Uterus (tissue), 4 donors: ENCODE results near the gene RGS8. TPM values are rescaled to one million over a fixed set of nuclear protein-coding genes. Genes with fewer than 3 reads are reported as not detected.

Source experiments
- DNase-seq, 2 donors: peaks; one replicate each; pipeline ENCODE4 v3.0.0-alpha.2; 2019 to 2020
- H3K27ac ChIP-seq, 2 donors: fragments of 200-600 bp; sonication (generic); 1 replicate in 1 of 2; 2 replicates in 1 of 2; pipeline ENCODE4 v1.5.1; 2016 to 2018
- H3K27me3 ChIP-seq, 2 donors: fragments of 200-600 bp; sonication (generic); one replicate each; pipeline ENCODE4 v1.5.1; 2018 to 2019; ENCODE audit warnings: control low read depth in 1 of 2
- H3K36me3 ChIP-seq, 2 donors: fragments of 200-600 bp; sonication (generic); one replicate each; pipeline ENCODE4 v1.5.1; 2019; ENCODE audit warnings: control low read depth in 1 of 2
- H3K4me1 ChIP-seq, 2 donors: fragments of 200-600 bp; sonication (generic); one replicate each; pipeline ENCODE4 v1.5.1; 2018 to 2019; ENCODE audit warnings: control low read depth in 1 of 2
- H3K4me3 ChIP-seq, 2 donors: fragments of 200-600 bp; sonication (generic); 1 replicate in 1 of 2; 2 replicates in 1 of 2; pipeline ENCODE4 v1.5.1; 2018 to 2019; ENCODE audit warnings: mild to moderate bottlenecking in 1 of 2
- H3K9me3 ChIP-seq, 2 donors: fragments of 200-600 bp; sonication (generic); one replicate each; pipeline ENCODE4 v1.5.1; 2019; ENCODE audit warnings: control low read depth in 1 of 2
- POLR2A ChIP-seq, 2 donors: fragments of 450-650 bp; IDR thresholded peaks; one replicate each; pipeline ENCODE4 v1.6.1; 2016; ENCODE audit warnings: antibody characterized with exemption in 2 of 2, mild to moderate bottlenecking in 1 of 2, moderate library complexity in 1 of 2
- intact Hi-C: fragments of 100-400 bp; cut with DNase I; formaldehyde crosslinking; loops from one replicate; pipeline ENCODE4 v1.15.1; 2023; ENCODE audit warnings: low total_unique reads
- total RNA-seq, 4 donors: library from RNA; depleted of rRNA in 3 of 4; stranded (reverse); fragments of >200 nt in 3 of 4; gene quantifications; one replicate each; pipeline versions ENCODE4 v1.1.0 to v1.2.4, GENCODE V29; 2014 to 2023
- TF ChIP-seq, protein P1 (sequence below), 4 experiments: fragments of 200-600 bp in 2 of 4; fragments of 450-650 bp in 2 of 4; sonication (generic) in 2 of 4; IDR thresholded peaks; one replicate each; pipeline ENCODE4 v1.5.1; 2016 to 2019; ENCODE audit warnings: antibody characterized with exemption in 4 of 4, mild to moderate bottlenecking in 2 of 4, moderate library complexity in 1 of 4
- donor health status: DM: yes; HTN: yes; CAD: no.

RGS8 gene
- total RNA-seq, 4 donors from 2014 or later = not detected

DNA sequence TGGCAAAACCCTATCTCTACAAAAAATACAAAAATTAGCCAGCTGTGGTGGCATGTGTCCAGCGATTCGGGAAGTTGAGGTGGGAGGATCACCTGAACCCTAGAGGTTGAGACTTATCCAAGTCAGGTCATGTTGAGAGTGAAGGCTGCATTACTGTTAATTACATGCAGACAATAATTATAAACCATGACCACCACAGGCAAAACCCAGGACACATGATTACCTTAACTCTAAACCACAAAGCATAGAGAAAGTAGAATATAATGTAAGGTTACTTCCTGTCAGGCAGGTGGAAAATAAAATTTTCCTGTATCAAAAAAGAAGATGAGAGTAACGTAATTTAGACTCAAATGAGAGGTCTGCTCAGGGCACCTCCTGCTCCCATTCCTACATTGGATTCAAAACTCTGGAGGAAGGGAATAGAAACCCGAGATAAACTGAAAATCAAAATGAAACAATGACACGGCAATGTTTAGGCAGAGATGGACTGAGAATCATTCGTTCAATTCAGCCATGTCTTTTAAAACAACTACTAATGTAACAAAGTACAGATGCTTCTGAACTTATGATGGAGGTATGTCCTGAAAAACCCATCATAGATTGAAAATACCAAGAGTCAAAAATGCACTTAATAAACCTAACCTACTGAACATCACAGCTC is 33.6 kb downstream of the RGS8 start:
- TF ChIP-seq, protein P1, sequence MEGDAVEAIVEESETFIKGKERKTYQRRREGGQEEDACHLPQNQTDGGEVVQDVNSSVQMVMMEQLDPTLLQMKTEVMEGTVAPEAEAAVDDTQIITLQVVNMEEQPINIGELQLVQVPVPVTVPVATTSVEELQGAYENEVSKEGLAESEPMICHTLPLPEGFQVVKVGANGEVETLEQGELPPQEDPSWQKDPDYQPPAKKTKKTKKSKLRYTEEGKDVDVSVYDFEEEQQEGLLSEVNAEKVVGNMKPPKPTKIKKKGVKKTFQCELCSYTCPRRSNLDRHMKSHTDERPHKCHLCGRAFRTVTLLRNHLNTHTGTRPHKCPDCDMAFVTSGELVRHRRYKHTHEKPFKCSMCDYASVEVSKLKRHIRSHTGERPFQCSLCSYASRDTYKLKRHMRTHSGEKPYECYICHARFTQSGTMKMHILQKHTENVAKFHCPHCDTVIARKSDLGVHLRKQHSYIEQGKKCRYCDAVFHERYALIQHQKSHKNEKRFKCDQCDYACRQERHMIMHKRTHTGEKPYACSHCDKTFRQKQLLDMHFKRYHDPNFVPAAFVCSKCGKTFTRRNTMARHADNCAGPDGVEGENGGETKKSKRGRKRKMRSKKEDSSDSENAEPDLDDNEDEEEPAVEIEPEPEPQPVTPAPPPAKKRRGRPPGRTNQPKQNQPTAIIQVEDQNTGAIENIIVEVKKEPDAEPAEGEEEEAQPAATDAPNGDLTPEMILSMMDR (IDR thresholded peaks at IDR 0.05) = no peak
- no peak for TF ChIP-seq POLR2A (IDR thresholded peaks at IDR 0.05)
- intact Hi-C loops = no loop called here
- Histone ChIP-seq H3K4me3 (no peak overlapping the region), H3K27ac (no peak overlapping the region), H3K9me3 (no peaks in the 10 kb centered on the region), H3K36me3 (no peaks in the 10 kb centered on the region), H3K27me3 (no peaks in the 10 kb centered on the region), H3K4me1 (no peaks in the 10 kb centered on the region)
- DNase-seq = no peak

DNA sequence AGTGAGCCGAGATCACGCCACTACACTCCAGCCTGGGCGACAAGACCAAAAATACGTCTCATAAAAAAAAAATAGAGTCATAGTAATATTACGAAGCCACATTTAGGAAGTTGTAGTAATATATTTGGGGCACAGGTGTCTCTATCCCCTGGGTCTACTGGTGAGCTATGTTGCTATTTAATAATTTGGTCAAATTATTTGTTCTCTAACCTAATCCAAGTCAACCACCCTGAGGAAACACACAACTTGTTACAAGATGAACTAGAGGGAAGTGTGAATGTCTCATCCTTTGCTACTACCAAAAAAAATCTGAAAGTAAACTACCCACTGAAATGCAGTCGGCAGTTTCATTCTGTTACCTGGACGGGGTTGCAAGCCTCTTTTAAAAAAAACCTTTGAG is 35.3 kb downstream of the RGS8 start:
- DNase-seq = no peak
- TF ChIP-seq, protein P1 (IDR thresholded peaks at IDR 0.05) = no peak
- no peak for TF ChIP-seq POLR2A (IDR thresholded peaks at IDR 0.05)
- no peak overlapping the region for H3K4me3 ChIP-seq
- H3K27me3 ChIP-seq = no peaks in the 10 kb centered on the region
- no peaks in the 10 kb centered on the region for H3K36me3 ChIP-seq
- H3K4me1 ChIP-seq = no peaks in the 10 kb centered on the region
- intact Hi-C loops = no loop called here
- no peak overlapping the region for H3K27ac ChIP-seq
- no peaks in the 10 kb centered on the region for H3K9me3 ChIP-seq

DNA sequence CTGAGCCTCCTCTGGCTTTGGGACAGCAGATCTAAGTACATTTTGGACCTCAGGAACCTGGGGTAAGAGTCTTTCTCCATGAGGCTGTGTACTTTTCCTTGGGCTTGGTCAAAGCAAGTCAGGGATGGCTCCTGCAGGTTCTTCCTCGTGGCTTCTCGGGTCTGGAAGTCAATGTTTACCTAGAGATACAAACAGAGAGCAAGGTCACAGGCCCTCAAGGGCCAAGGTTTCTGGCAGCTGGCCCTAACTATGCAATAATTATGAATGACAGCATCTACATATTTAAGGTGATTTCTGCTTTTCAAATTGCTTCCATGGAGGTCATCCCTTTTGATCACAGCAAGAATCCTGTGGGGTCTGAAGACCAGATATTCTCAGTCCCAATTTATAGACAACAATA is 37.6 kb downstream of the RGS8 start:
- TF ChIP-seq POLR2A (IDR thresholded peaks at IDR 0.05) = no peak
- TF ChIP-seq, protein P1 (IDR thresholded peaks at IDR 0.05) = no peak
- H3K36me3 ChIP-seq = no peaks in the 10 kb centered on the region
- H3K27ac ChIP-seq = no peak overlapping the region
- intact Hi-C loops = no loop called here
- no peak for DNase-seq
- H3K9me3 ChIP-seq = no peaks in the 10 kb centered on the region
- H3K27me3 ChIP-seq = no peaks in the 10 kb centered on the region
- H3K4me3 ChIP-seq = no peak overlapping the region
- no peaks in the 10 kb centered on the region for H3K4me1 ChIP-seq

DNA sequence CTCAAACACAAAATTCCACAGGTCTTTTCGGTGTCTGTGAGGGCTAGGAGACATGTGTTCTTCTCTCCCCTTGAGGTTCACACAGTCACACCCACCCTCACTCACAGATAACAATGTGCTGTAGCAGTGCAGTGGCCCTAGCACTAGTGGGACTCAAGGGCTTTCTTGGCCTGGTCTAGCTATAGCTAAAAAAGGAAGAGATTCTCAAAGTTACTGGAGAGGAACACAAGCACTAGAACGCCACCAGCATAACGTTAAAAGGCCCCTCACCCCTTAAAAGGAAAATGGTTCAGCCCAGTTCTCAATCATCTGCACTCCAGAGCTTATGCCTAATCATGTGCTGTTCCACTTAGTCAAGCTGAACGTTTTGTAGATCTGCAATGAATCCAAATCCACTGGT is 39.5 kb downstream of the RGS8 start:
- intact Hi-C loops = no loop called here
- no peak overlapping the region for H3K4me3 ChIP-seq
- no peak for TF ChIP-seq POLR2A (IDR thresholded peaks at IDR 0.05)
- TF ChIP-seq, protein P1 (IDR thresholded peaks at IDR 0.05) = no peak
- no peaks in the 10 kb centered on the region for H3K9me3 ChIP-seq
- no peak for DNase-seq
- no peaks in the 10 kb centered on the region for H3K36me3 ChIP-seq
- no peak overlapping the region for H3K27ac ChIP-seq
- H3K4me1 ChIP-seq = no peaks in the 10 kb centered on the region
- no peaks in the 10 kb centered on the region for H3K27me3 ChIP-seq

DNA sequence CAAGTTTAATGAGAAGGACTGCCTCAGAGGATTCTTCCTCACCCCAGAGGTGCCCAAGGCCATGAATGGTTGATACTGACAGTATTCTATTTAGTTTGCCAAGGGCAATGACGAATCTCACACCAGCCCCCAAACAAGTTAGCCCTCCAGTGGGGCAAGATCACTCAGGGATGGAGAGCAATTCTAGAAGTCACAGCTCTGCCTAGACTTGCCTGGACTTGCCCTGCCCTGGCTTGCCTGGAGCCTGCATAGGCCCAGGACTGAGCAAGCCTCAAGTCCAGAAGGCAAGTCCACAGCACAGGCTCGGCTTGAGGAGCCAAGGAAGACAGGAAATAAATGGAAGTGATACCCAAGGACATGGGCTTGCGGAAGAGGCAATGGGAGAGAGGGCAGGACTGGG is 40.7 kb downstream of the RGS8 start:
- no peak for DNase-seq
- H3K4me3 ChIP-seq = no peak overlapping the region
- no peaks in the 10 kb centered on the region for H3K36me3 ChIP-seq
- no peak overlapping the region for H3K27ac ChIP-seq
- H3K4me1 ChIP-seq = no peaks in the 10 kb centered on the region
- H3K27me3 ChIP-seq = no peaks in the 10 kb centered on the region
- H3K9me3 ChIP-seq = no peaks in the 10 kb centered on the region
- no peak for TF ChIP-seq POLR2A (IDR thresholded peaks at IDR 0.05)
- TF ChIP-seq, protein P1 (IDR thresholded peaks at IDR 0.05) = no peak
- intact Hi-C loops = no loop called here
